ENCODE results near the gene PPIE.
"Not testable (repeated sequence)": the region's sequence is repeated elsewhere in the genome, so short reads cannot be mapped to it uniquely, and the experiment has no call there.

PPIE gene

GRCh38 chr1:39778463-39779099 lies 39.9 kb downstream of the PPIE start:
- not testable (repeated sequence) for DNase-seq

DNA sequence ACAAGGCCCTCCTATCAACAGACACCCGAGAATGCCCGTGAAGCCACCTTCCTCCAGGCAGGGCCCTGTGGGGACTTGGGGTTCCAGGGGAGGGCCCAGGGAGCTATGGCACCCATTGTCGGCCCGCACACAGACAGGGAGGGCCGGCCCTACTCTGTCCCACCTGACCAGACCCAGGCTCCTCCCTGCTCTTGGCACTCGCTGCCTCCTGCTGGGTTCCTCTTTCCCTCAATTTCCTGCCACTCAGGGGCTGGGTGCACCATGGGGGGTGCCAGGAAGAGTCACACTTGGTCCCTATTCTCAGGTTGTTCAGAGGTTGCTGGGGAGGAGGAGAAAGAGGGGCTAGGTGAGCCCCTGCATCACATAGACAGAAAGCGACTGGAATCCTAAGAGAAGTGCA lies 40.5 kb downstream of the PPIE start:
- no peak for DNase-seq

DNA sequence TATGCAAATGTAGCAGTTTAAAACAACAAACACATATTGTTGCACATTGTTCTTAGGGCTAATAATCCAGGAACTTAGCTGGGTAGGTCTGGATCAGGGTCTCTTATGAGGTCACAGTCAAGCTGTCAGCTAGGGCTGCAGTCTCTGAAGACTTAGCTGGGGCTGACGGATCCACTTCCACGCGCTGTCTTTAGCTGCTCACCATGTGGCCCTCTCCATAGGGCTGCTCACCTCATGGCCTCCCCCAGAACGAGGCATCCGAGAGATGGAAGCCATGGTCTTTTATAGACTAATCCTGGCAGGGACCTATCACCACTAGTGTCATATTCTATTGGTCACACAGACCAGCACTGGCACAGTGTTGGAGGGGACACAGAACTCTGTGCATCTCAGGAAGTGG lies 41.1 kb downstream of the PPIE start:
- no peak for DNase-seq

DNA sequence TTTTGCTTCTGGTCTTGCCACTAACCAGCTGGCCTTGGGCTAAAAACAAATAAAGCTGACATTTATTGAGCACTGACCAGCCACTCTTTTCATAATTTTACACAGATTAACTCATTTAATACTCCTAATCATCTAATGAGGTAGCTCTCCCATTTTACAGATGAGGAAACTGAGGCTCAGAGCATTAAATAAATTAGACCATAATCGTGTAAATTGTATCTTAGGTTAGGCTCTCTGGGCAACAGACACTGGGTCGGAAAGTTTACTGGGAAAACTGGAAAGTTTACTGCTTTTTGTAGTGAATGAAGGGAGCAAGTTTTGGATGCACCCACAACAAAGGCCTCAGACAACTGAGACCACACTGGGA lies 42.6 kb downstream of the PPIE start:
- no peak for DNase-seq

- no peak for DNase-seq
These were observed 43.4 kb downstream of the PPIE start for GRCh38 chr1:39782103-39782502.

GRCh38 chr1:39782685-39783084 lies 44.0 kb downstream of the PPIE start:
- DNase-seq: not testable (repeated sequence)

- DNase-seq: not testable (repeated sequence)
These were observed 47.8 kb downstream of the PPIE start for GRCh38 chr1:39786303-39787107.

DNA sequence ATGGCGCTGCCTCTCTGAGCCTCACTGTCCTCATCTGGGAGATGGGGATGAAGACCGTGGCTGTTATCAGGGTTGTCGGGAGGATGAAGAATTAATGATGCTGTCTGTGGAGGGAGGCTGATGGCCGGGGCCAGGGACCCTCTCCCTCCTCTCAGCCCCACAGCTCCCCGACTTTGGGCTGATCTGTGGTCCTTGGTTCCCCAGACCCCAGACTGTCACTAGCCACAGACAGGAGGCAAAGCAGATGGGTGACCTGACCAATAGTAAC lies 48.4 kb downstream of the PPIE start:
- DNase-seq: not testable (repeated sequence)

GRCh38 chr1:39787468-39787867 lies 48.8 kb downstream of the PPIE start:
- no peak for DNase-seq

- DNase-seq: not testable (repeated sequence)
These were observed 49.3 kb downstream of the PPIE start for GRCh38 chr1:39787964-39788363.

DNA sequence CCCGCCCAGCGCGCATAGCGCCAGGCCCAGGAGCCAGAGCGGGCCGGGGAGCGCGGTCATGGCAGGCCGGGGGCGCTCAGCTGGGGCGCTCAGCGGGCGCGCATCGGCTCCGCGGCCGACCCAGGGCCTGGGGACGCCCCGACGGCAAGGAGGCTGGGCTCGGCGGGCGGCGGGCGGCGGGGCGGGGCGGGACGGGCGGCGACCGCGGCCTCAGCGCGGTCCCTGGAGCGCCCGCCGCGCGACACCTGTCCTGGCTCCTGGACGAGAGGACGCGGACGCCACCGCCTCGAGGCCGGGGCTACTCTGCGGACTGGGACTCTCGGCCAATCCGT lies 49.7 kb downstream of the PPIE start:
- DNase-seq: no peak

DNA sequence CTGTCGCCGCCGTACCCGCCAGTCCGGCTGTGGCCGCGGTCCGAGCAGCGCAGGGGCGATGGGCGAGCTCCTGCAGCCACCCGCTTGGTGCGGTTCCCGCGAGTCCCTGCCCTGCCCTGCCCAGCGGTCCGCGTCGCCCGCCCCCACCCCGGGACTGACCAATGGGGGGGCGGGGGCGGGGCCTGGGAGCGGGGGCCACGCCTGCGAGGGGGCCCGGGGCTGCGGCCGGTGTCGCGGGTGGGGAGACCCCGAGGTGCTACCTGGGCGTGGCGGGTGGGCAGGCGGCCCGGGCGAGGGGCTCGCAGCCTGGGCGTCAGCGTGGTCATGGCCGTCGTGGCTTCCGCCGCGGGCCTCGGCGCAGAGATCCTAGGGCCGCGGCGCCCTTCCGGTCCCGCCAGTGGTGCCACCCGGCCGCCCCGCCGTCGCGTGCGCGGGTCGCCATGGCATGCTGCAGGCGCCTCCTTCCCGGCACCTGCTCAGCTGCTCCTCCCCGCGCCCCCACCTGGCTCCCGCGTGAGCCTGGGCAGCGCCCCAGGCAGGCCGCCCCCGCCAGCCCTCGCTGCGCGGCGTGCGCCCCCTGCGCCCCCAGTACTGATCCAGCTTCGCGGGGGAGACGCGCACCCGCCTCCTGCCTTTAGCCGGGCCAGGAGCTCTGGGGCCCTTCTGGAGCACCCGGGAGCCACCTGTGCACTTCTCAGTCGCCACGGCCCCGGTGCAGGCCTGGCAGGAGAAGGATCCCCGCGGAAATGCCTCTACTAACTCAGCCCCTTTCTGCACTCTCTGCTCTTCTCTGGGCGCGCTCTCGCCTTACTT lies 50.3 kb downstream of the PPIE start, which contains the start of gene BMP8B:
BMP8B (minus strand) TSS at position 108 of the 813 bp plus-strand sequence. CDS start 380 bp downstream, outside the sequence.
- no peak for DNase-seq

GRCh38 chr1:39789571-39790110 lies 51.0 kb downstream of the PPIE start:
- no peak for DNase-seq

DNA sequence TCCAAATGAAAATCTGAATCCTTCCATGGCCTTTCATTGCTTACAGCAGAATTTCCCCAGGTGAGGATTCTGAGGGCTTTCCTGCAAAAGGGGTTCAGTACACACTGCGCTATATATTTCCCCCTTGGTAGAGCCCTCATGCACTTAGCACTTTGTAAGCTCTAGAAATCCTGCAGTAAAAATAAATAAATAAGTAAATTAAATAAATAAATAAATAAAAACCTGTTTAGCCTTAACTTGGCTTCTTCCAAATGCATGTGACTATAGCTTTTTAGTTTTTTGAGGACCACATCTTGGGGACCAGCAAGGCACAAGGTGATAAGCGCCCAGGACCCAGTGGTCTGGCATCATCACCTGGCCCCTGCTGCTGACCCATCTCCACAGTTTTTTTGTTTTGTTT lies 53.2 kb downstream of the PPIE start:
- DNase-seq: no peak

DNA sequence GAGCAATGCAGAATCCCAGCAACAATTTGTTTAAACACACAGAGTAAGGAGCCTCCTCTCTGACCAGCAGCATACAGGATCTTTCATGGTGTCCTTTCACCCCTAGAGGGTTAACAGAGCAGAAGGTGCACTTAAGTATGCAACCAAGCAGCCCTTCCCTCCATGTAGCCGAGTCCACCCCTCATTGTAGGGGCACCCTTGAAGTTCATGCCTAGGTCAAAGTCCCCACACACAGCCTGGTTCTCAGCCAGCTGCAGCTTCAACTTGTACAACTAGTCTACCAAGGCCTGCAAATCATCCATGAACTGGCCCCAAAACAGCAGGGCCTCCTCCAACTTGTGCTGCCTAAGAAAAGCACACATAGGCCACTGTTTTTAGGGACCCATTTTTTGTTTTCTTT lies 57.0 kb downstream of the PPIE start:
- no peak for DNase-seq

DNA sequence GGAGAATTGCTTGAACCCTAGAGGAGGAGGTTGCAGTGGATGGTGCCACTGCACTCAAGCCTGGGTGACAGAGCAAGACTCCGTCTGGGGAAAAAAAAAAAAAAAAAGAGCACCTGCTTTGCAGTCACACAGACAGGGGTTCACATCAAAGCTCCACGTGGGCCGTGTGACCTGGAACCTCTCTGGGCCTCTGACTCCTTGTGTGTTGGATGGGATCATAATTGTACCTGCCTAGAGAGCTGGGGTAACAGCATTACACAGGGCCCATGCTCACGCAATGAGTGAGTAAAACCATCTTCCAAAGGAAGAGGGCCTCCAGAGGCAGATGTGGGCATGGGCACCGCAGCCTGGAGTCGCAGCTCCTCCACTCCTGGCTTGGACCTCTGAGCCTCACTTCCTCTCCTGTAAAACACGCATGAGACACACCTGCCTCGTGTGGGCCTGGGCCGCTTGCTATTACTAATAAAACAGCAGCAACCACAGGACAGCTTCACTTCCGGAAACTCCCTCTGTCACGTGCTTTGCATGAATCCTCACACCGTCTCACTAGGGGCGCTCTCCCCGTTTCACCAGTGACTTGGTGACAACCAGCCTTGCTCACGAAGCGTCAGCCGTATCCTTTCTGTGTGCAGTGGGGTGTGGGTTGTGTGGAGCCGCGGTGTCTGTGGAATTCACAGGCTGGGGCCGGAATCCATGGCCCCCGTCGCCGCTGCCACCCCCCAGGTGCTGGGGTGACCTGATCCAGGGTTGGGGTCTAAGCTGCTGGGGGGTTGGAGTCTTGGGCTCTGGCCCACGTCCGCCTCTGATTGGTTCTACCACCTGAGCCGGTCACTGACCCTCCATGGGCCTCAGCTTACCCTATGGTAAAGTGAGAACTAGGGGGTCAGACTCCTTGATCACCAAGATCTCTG lies 60.4 kb downstream of the PPIE start:
- DNase-seq: not testable (repeated sequence)

DNA sequence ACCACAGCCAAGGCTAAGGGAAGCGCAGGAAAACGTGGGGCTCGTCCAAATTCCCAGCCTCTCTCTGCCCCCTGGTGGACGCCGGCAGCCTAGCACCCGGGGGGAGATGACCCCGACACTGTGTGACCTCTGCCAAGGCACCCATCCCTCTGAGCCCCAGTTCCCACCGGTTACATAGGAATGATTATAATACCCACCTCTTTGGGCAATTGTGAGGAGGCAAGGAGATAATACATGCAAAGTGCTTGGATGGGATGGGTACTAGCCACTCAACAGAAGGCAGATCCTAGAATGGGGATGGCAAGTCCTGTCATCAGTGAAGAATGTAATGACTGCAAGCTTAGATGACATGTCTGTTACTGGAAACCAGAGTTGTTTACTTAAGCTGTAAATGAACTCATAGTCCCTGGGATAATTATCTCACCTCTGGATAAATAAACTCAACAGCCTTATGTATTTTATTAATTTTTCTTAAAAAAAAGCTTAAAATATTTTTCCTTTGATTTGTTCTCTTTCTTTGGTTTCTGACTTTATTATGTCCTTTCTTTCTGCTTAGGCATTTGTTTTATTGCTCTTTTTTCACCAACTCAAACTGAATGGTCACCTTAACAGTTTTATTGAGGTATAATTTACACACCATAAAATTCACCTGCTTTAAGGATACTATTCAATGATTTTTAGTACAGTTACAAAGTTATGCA lies 61.2 kb downstream of the PPIE start:
- DNase-seq: no peak

- DNase-seq: no peak
These were observed 61.8 kb downstream of the PPIE start for GRCh38 chr1:39800471-39800835.

- no peak for DNase-seq
These were observed 64.0 kb downstream of the PPIE start for GRCh38 chr1:39802496-39803260.

GRCh38 chr1:39805385-39805784 lies 66.7 kb downstream of the PPIE start:
- DNase-seq: no peak

Data from cerebellar nuclear complex (tissue), 1 donor.